ENCODE data around the gene GALNT10.
A peak's percentile ranks its signal among the peaks of the same experiment; 100 is the strongest.

The GALNT10 gene

GRCh38 chr5:154223320-154223719 lies 32.8 kb downstream of the GALNT10 start:
- DNase-seq, result no peak
- intact Hi-C loops (cut with DNase I), result no loop called here

- intact Hi-C loops (cut with DNase I), result no loop called here
- DNase-seq, result no peak
Observed at GRCh38 chr5:154227090-154227489, 36.6 kb downstream of the GALNT10 start.

- intact Hi-C loops (cut with DNase I), result no loop called here
- DNase-seq, result no peak
Observed at GRCh38 chr5:154228696-154229095, 38.2 kb downstream of the GALNT10 start.

- DNase-seq, result no peak
- intact Hi-C loops (cut with DNase I), result no loop called here
Observed at GRCh38 chr5:154230526-154230925, 40.0 kb downstream of the GALNT10 start.

GRCh38 chr5:154234551-154234950 lies 44.0 kb downstream of the GALNT10 start:
- no peak for DNase-seq
- intact Hi-C loops (cut with DNase I), result no loop called here

GRCh38 chr5:154236011-154236410 lies 45.5 kb downstream of the GALNT10 start:
- intact Hi-C loops (cut with DNase I), result no loop called here
- DNase-seq, result no peak

- intact Hi-C loops (cut with DNase I), result no loop called here
- no peak for DNase-seq
Observed at GRCh38 chr5:154236536-154237375, 46.2 kb downstream of the GALNT10 start.

- intact Hi-C loops (cut with DNase I), result no loop called here
- DNase-seq, result no peak
Observed at GRCh38 chr5:154237376-154237743, 46.8 kb downstream of the GALNT10 start.

- DNase-seq, result no peak
- intact Hi-C loops (cut with DNase I), result no loop called here
Observed at GRCh38 chr5:154237946-154238345, 47.4 kb downstream of the GALNT10 start.

GRCh38 chr5:154238776-154239481 lies 48.4 kb downstream of the GALNT10 start:
- intact Hi-C loops (cut with DNase I), result no loop called here
- peak in 1 of 10 donors; percentile 62 for DNase-seq

GRCh38 chr5:154240595-154240994 lies 50.1 kb downstream of the GALNT10 start:
- intact Hi-C loops (cut with DNase I), result no loop called here
- DNase-seq, result no peak

- DNase-seq, result no peak
- intact Hi-C loops (cut with DNase I), result no loop called here
Observed at GRCh38 chr5:154241021-154241420, 50.5 kb downstream of the GALNT10 start.

GRCh38 chr5:154242442-154242841 lies 51.9 kb downstream of the GALNT10 start:
- intact Hi-C loops (cut with DNase I), result no loop called here
- DNase-seq, result no peak

GRCh38 chr5:154242964-154243376 lies 52.4 kb downstream of the GALNT10 start:
- no peak for DNase-seq
- intact Hi-C loops (cut with DNase I), result no loop called here

GRCh38 chr5:154243736-154244135 lies 53.2 kb downstream of the GALNT10 start:
- DNase-seq, result no peak
- intact Hi-C loops (cut with DNase I), result no loop called here

- no peak for DNase-seq
- intact Hi-C loops (cut with DNase I), result no loop called here
Observed at GRCh38 chr5:154244476-154244875, 53.9 kb downstream of the GALNT10 start.

- no peak for DNase-seq
- intact Hi-C loops (cut with DNase I), result no loop called here
Observed at GRCh38 chr5:154248691-154249090, 58.2 kb downstream of the GALNT10 start.

- intact Hi-C loops (cut with DNase I), result no loop called here
- no peak for DNase-seq
Observed at GRCh38 chr5:154249826-154250225, 59.3 kb downstream of the GALNT10 start.

- intact Hi-C loops (cut with DNase I), result no loop called here
- DNase-seq, result no peak
Observed at GRCh38 chr5:154251529-154251928, 61.0 kb downstream of the GALNT10 start.

GRCh38 chr5:154253807-154254206 lies 63.3 kb downstream of the GALNT10 start:
- DNase-seq, result no peak
- intact Hi-C loops (cut with DNase I), result no loop called here

GRCh38 chr5:154254896-154255295 lies 64.4 kb downstream of the GALNT10 start:
- intact Hi-C loops (cut with DNase I), result no loop called here
- DNase-seq, result no peak

GRCh38 chr5:154257046-154257445 lies 66.5 kb downstream of the GALNT10 start:
- DNase-seq, result no peak
- intact Hi-C loops (cut with DNase I), result no loop called here

Data from posterior cingulate gyrus (tissue), 11 donors.